ENCODE data around the gene ARMC6.

DNA sequence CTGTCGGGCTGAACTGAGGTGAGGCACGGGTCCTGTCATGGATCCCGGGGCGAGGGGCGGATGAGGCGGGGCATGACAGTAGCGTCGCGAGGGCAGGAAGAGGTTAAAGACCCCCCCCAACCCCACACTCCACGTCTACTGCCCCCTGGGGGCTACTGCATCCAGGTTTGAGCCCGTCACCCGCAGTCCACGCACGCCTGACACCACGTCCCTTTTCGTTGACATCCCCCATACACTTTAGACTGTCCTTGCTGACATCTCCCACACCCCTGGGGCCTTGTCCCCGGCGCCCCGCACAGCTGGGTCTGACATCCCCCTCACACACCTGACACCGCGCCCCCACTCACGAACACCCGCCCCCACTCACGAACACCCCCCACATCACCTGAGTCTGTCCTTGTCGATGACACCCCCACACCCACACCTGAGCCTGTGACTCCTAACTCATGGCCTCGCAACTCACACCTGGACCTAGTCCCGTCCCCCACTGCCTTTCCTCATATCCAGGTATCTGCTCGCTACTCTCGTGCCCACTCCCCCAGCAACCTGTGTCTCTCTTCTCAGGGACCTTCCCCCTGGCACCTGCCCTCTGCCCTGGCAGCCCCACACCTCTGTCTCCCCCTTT lies 30.8 kb downstream of the ARMC6 start:
- TF ChIP-seq, protein P1, sequence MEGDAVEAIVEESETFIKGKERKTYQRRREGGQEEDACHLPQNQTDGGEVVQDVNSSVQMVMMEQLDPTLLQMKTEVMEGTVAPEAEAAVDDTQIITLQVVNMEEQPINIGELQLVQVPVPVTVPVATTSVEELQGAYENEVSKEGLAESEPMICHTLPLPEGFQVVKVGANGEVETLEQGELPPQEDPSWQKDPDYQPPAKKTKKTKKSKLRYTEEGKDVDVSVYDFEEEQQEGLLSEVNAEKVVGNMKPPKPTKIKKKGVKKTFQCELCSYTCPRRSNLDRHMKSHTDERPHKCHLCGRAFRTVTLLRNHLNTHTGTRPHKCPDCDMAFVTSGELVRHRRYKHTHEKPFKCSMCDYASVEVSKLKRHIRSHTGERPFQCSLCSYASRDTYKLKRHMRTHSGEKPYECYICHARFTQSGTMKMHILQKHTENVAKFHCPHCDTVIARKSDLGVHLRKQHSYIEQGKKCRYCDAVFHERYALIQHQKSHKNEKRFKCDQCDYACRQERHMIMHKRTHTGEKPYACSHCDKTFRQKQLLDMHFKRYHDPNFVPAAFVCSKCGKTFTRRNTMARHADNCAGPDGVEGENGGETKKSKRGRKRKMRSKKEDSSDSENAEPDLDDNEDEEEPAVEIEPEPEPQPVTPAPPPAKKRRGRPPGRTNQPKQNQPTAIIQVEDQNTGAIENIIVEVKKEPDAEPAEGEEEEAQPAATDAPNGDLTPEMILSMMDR (IDR thresholded peaks at IDR 0.05; ENCODE audit: low read depth, low read length): no peak
- TF ChIP-seq POLR2A (IDR thresholded peaks at IDR 0.05; ENCODE audit: extremely low read depth, insufficient read length): no peak
- TF ChIP-seq MYC (IDR thresholded peaks at IDR 0.05; ENCODE audit: low read depth, low read length): no peak

Data from NB4 (cell line).